HG03558 (cell line): ENCODE results near the gene PCSK1.
A peak's percentile ranks its signal among the peaks of the same experiment; 100 is the strongest.

Experiments used
- ATAC-seq: cut with Tn5 transposase; IDR thresholded peaks from one replicate; pipeline ENCODE4 v1.9.1; 2021; ENCODE audit warnings: moderate number of reproducible peaks; ENCODE audit not compliant: unreplicated experiment; ENCODE audit errors: extremely low read depth

PCSK1 gene

DNA sequence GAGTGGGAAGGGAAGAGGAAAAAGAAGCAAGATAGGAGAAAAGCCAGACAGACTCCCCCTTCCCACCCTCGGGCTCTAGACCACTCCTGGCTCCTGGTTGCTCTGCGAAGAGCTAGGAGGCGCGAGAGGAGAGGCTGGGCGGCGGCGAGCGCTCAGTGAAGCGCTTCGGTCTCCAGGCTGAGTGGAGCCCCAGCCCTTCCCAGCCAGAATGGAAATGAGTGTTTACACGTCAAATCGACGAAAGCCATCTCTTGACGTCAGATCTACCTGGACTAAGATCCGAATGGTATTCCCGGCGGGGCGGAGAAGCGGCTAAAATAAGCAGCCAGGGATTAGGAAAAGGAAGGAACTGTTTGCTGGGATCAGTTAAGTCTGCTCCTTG is at the start of gene PCSK1:
TSS of gene PCSK1 (minus strand) at position 183 of the 382 bp plus-strand sequence. CDS start 206 bp downstream, outside the sequence.
- no peak for ATAC-seq

- ATAC-seq: no peak
Measured at GRCh38 chr5:96481867-96482266, 48.8 kb upstream of the PCSK1 start.

DNA sequence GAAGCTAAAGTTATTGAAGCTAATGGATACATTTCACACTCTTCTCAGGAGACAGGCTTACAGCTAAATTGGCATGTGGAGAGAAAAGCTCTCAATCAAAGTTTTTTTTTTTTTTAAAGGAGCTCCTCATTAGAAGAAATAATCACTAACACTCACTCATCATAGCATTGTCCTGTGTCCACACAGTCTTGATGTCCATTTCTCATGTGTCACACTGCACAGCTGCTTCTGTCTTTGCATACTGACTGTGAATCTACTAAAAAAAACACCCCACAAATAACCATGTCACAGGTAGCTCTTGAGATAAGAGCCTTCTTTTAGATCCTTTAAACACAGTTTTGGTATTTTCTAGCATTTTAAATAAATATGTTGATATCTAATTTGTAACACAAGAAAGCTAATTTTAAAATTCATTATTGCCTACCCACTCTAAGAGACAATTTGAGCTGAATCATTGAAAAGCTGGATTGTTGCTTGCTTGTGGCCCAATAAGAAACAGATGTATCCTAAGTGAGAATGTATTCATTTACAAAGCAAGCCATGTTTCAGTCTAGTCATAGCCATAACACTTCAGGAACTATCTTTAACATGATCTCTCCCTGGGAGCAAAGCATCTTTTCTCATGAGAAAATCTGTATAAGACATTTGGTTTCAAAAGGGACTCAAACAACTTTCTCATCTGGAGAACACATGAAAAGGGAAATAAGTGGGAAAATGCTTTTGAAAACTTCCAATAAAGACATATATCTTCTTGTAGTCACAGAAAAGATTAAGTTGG is 48.1 kb upstream of the PCSK1 start:
- no peak for ATAC-seq

- no peak for ATAC-seq
Measured at GRCh38 chr5:96478983-96479382, 45.9 kb upstream of the PCSK1 start.

GRCh38 chr5:96476654-96477053 is 43.6 kb upstream of the PCSK1 start:
- no peak for ATAC-seq

- ATAC-seq: no peak
Measured at GRCh38 chr5:96474073-96474472, 41.0 kb upstream of the PCSK1 start.

DNA sequence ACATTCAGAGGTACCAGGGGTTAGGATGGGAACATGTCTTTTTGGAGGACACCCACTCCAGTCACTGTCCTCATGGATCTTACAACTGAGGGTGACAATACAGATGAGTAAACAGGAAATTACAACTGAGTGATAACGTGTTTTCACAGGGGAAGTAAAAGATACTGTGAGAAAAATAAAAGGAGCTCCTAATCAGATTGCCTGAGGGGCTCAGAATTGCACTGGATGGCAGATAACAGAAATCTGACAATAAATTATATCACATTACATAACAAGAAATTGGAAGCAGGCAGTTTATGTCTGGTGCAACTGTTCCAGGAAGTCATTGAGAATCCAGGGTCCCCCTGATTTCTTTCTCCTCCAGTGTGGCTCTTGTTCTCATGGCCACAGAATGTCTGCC is 40.1 kb upstream of the PCSK1 start:
- no peak for ATAC-seq

DNA sequence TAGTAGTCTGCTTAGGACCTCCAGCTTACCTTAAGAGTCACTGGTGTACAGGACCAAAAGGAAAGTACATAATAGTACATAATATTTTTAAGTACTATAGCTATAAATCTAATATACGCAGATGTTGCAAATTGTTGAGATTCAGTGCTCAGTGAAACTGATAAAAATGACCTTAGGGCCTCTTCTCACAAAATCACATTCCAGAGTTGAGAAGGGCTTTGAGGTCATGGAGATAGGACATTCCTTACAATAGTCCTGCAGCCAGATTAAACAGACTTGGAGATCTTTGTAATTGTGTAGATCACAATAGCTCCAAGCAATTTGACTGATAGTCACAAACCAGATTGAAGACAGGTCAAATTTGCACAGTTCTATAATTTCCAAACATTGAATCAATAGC is 37.7 kb upstream of the PCSK1 start:
- ATAC-seq: no peak

GRCh38 chr5:96468956-96469355 is 35.9 kb upstream of the PCSK1 start:
- ATAC-seq: no peak

DNA sequence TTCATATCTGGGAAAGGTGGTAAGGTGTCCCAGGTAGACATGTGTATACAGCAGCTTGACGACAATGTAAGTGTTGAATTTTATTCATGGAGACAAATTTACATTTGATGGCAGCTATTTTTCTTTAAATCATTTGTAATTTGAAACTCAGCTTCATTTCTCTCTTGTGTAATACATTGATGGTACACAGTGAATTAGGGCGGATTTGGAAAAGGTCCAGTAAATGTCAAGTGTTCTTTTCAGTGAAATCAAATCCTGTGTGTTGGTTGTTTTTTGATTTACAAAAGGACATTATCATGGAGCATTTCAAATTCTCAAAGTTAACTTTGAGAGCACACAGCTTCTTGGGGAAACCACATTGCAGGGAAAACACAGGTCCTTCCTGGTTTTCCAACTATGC is 30.0 kb upstream of the PCSK1 start:
- no peak for ATAC-seq

DNA sequence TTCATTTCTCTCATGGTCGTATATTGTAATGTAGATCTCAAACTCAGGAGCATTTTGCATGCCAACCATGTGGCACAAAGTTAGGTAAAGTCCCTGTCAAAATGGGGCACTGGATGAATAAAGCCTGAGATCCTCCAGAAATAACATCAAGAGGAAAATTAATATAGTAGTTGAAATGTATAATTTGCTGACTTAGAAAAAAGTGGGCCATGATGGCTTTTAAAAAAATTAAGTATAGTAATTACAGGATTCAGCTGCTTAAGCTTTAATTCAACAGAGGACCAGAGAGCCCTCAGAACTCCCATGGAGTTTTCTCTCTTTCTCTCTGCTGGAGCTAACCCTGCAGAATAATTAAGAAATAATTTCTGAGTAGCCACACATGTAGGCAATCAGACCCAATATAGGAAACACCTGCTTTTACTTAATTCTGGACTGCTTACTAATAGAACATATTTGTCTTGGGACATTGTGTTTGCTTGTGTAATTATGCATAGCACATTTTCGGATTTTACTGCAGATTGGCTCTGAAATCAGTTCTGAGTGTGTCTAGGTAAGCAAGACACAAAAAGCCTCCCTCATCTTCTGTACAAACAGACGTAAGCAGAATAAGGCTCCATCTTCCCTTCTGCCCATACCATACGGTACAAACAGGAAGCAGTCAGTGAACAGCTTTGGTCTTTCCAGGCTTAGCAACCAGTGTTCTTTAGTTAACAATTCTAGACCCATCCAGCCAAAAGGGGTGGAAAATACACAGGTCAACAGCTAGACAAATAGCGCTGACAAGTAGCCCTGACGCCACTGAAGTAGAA is 26.5 kb upstream of the PCSK1 start:
- ATAC-seq: no peak

GRCh38 chr5:96458176-96458575 is 25.1 kb upstream of the PCSK1 start:
- ATAC-seq: no peak

DNA sequence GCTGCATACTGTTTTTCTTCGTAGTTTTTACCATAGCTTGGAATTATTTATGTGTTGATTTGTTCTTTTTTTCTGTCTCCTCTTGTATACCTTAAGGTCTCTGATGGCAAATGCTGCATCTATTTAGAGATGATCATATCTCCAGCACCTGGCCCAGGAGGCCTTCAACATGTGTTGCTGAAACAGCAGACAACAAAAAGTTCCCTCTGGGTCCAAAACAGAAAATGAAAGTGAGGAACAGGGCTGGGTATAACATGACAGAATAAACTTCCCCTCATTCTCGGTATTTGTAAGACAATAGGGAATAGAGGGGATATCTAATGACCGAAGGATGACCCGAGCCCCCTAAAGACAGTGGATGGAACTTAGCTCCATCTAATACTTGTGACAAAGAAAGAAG is 22.7 kb upstream of the PCSK1 start:
- ATAC-seq: no peak

GRCh38 chr5:96453394-96453793 is 20.3 kb upstream of the PCSK1 start:
- ATAC-seq: no peak

GRCh38 chr5:96447949-96448348 is 14.9 kb upstream of the PCSK1 start:
- no peak for ATAC-seq

- peak; percentile 9 for ATAC-seq
Measured at GRCh38 chr5:96440185-96440538, 7.1 kb upstream of the PCSK1 start.

DNA sequence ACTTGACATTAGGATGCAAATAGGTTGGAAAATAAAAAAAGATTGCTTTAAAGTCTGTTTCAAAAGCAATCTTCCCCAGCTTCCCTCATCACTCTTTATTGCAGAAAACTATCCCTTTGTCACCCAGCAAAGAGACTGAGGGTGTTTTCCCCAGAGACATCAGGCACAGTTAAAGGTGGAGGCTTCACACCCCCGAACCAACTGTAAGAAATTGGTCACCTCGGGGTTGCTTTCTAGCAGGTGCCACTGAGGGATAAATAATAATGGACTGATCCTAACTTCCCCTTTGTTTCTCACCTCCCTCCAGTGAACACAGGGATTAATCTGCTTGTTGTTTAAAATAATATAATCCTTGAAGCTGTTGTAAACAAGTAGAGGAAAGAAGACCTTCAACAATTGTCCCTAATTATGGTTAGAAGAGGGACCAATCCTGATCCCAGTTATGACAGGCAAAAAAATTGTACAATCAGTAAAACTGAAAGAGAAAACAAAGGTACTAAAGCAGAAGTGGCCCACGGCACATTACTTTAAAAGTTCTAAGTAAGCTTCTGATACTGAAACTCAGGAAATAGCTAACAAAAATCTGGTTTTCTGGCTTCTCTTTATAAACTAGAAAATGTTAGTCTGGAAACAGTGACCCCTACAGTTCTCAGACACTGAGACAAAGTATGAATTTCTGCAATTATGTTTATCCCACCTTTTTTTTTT is 6.6 kb upstream of the PCSK1 start:
- ATAC-seq: peak; percentile 81

- no peak for ATAC-seq
Measured at GRCh38 chr5:96434201-96434645, 1.2 kb upstream of the PCSK1 start.

GRCh38 chr5:96432216-96433065 is 607 bp downstream of the PCSK1 start:
- ATAC-seq: no peak
